Fibroblast of skin of right biceps (primary cell): ENCODE data around the gene HPSE2.
"Not testable (repeated sequence)": the region's sequence is repeated elsewhere in the genome, so short reads cannot be mapped to it uniquely, and the experiment has no call there.

Experiments used
- DNase-seq: peaks from one replicate; pipeline ENCODE4 v3.0.0-alpha.2; 2013

Gene HPSE2

DNA sequence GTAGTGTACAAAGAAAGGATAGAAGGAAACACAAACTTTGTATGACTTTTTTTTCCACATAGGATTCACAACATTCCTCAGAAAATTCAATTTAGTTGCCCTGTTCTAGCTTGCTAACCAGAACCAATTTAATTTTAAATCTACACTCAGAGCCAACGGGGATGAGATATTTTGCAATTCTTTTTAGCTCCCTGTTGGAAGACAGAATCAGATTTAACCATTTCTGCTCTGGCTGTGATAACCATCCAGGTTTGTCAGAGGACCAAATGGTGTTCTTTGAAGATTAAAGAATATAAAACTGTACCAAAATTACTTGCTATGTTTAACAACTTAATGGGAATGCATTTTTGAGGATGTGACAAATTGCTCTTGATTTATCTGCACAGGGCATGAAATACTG lies 319.7 kb downstream of the HPSE2 start:
- DNase-seq: no peak

DNA sequence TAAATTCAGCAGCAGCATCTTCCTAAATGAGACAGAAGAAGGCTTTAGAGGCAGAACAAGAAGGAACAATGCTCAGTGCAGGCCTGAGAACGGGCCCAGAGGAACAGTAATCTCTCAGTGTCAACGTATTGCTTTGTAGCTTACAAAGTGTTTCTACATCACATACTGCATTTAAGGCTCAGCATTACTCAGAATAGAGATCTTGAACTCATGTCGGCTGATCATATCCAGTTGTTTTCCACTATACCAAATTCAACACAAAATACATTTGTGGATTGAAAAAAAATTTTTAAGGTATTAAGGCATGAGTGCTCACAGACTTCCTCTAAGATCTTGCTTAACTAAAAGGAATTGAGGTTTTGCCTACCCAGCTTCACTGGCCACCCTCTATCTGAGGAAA lies 325.1 kb downstream of the HPSE2 start:
- DNase-seq: no peak

DNA sequence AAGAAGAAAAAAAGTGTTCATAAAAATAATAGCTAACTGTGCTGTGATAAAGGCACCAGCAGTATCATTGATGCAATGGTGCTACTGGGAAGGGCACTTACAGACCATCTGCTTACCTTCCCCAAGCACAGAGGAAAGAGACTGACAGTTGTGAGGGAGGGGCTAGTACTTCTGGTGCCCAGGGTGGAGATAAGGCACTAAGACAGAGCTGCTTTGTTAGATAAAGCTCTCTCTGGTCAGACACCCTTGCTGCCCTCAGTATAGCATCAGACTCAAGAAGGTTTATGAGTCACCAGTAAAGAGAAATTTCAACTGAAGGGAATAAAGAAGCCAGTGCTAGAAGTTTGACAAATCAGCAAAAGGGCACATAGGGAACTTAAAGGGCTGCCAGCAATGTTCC lies 325.6 kb downstream of the HPSE2 start:
- no peak for DNase-seq

DNA sequence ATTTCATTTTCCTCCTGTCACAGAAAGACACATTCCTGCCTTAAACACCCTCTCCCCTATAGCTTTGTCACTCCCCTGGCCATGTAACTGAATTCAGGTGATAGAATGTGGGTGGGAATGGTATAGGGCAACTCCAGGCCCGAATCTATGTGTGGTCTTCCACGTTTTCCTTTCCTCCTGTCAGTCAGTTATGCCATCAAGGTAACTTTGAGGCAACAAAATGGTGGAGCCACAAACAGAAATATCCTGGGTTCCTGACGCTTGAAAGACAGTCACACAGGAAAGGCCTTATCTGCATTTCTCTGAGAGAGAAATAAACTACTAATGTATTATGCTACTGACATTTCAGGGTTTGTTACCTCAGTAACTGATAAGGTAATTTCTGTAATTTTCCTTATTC lies 326.8 kb downstream of the HPSE2 start:
- no peak for DNase-seq

DNA sequence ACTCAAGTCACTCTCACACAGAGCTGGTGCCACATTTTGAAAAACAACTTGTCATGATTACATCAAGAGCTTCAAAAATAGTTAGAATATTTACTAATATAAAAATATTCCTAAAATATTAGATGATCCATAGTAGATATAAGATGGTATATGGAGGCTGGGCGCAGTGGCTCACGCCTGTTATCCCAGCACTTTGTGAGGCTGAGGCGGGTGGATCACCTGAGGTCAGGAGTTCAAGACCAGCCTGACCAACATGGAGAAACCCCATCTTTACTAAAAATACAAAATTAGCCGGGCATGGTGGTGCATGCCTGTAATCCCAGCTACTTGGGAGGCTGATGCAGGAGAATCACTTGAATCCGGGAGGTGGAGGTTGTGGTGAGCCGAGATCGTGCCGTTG lies 327.4 kb downstream of the HPSE2 start:
- DNase-seq: not testable (repeated sequence)

DNA sequence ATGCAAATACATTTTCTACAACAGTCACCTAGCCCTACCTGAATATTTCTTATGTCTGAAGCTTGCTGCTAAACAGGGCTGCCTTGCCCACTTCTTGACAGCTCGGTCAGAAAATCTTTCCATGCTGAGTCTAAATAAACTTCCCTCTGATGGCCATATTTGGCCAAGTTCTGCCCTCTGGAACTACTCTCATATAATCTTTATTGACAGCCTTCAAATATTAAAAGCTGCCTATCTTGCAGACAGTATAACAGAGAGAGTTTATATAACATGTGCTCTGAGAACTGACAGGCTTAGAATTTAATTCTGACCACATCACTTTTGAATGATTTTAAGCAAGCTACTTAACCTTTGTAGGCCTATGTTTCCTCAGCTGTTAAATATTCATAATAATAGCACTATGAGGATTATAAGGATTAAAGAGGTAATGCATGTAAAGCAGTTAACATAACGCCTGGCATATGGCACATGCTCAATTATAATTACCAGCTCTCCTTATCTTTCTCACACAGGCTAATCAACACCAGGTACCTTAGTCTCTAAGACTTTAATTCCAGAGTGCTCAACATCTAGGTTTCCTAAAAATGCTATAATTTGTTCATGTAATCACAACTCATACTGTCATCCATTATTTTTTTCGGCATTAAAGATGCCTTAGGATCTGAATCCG lies 334.1 kb downstream of the HPSE2 start:
- DNase-seq: no peak

DNA sequence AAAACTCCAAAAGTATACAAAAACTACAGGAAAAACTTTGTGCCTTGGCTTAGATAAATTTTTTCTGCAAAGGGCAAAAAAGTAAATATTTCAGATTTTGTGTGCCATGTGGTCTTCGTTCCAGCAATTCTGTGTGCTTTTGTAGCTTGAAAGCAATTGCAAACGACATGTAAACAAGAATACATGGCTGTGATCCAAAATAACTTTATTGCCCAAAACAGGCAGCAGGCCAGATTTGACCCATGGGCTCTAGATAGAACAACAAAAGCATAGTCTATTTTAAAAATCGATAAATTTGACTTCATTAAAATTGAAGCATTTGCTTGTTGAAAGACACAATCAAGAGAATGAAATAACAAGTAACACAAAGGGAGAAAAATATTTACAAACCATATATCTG lies 336.6 kb downstream of the HPSE2 start:
- no peak for DNase-seq

DNA sequence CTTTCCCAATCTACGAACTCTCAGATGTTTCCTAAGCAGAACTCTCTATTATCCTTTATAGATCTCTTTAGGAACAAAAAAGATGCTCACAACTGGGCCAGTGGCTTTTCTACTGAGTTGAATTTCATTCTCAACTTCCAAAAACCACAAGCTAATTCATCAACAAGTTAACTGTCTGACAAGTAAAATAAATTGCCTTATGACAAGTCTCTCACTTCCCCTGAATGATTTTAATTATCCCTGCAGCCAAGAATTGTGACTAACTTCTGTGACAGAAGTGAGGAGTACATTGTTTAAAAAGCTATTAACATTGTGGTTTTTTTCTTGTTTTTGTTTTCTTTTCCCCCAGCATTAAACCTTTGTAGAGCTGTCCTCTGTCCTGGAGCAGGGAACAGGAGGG lies 343.1 kb downstream of the HPSE2 start:
- no peak for DNase-seq

DNA sequence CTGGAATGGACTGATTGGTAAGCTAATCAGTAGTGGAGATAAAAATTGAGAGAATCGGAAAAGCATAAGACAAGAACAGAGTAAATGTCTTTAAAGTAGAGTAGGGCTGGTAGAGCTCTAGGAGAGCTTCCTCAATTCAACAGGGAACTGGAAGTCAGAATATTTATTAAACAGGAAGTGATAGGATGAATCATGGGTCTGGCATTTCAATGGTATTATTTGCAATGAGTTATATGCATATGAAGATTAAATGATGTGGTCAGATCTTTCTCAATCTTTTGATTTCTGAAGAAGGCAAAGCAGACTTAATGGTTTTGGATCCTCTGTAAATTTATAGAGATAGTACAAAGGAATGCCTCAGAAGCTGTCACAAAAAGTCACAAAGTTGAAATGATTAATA lies 349.0 kb downstream of the HPSE2 start:
- peak; percentile 39 for DNase-seq

DNA sequence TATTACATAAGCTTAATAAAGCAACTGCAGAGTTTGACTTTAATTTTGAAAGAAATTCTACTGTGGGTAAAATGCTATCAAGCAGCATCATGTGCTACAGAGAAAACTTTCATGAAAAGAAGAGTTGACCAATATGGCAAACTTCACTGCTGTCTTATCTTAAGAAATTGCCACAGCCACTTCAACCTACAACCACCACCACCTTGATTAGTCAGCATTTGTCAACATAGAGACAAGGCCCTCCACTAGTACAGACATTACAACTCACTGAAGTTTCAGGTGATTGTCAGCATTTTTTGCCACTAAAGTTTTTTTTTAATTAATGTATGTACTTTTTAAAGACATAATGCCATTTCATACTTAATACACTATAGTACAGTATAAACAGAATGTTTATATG lies 350.3 kb downstream of the HPSE2 start:
- no peak for DNase-seq

DNA sequence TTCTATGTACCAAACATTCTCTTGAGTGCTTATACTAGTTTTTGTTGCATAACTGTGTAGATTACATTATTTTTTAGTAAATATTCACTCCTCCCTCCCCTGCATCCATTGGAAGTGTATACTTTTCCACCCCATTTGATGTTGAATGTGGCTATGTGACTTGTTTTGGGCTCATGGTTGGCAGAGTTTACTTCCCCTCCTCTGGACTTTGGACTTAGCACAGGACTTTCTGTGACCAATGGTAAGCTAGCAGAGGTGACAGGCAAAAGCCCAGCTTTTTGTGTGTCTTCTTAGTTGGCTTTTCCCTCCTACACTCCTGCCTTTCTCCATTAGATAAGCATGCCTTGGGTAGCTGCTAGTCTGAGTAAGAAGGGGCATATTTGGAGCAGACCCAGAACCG lies 353.9 kb downstream of the HPSE2 start:
- DNase-seq: no peak

DNA sequence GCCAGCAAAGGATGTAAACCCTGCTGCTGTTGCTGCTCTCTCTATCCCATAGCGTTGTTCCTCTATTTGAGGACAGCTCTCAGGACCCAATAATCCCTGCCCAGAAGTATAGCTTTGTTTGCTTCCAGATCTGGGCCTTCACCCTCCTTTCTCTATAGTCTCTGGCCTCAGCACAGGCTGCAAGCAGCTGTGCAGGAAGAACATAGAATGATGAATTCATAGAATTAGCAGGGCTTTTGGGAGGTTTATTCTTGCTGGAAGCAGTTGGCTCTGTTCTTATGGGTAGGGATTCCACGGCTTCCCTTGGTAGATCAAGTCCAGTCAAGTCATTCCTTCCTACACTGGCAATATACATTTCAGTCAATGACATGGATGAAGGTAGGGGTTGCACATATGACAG lies 354.7 kb downstream of the HPSE2 start:
- no peak for DNase-seq

DNA sequence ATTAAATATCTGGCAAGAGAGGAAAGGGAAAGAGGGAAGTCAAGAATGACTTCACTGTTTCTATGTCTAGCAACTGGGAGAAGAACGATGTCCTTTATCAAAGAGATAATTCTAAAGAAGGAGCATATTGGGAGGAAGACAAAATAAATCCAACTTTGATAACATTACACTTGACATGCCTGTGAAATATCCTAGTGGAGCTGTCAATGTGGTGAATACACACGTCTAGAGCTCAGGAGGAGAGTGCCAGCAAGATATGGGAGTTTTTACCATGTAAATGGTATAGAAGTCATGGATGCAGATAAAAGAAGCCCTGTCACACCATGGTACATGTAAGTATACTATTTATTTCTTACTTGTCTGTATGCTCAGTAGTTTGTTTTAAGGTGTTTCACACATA lies 356.7 kb downstream of the HPSE2 start:
- no peak for DNase-seq

DNA sequence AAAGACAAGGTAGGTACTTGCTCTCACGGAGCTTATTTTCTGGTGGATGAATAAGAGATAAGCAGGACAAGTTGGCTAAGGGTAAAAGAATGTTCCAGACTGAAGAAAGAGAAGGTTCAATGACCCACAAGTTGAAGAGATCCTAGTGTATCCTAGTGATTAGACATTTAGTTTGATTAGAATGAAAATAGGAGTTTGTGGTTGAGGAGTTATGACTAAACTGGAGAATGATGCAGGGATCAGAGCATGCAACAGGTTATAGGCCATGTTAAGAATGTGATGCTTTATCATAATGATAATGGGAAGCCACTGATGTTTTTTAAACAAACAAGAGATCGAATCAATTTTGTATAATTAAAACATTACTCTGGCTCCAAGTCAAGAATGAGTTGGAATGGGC lies 357.2 kb downstream of the HPSE2 start:
- no peak for DNase-seq

DNA sequence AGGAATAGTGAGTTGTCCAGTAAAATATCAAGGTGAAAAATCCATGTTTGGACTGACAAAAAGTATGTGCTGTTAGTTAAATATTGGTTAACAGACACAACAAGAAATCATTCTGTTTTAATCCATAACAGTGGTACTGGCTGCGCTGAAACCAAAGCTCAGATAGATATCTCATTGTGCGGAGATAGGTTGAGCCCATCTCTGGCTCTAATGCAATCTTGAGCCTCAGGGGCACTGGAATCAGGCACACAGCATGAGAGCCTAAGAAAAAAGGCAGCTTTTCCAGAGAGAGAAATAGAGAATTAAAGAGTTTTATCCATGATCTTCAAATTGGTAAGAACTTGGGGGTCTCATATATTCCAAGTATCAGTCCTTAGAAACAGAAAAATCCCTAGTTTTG lies 373.7 kb downstream of the HPSE2 start:
- DNase-seq: no peak

DNA sequence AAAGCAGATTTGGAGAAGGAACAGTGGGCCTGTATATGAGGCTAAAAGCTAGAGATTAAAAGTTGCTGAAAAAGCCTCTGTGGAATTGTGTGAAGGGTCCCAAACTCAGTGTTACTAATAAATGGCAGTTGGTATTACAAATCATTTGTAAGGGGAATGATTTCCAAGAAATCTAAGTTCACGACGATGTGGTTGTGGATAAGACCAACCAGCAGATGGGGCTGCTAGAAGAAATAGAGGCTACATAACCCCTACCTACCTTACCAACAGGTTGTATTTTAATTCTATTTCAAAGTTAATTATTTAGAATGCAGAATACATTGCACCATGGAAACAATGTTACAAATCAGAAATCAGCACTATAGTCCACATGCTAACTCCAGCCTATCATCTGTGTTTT lies 377.1 kb downstream of the HPSE2 start:
- DNase-seq: no peak

DNA sequence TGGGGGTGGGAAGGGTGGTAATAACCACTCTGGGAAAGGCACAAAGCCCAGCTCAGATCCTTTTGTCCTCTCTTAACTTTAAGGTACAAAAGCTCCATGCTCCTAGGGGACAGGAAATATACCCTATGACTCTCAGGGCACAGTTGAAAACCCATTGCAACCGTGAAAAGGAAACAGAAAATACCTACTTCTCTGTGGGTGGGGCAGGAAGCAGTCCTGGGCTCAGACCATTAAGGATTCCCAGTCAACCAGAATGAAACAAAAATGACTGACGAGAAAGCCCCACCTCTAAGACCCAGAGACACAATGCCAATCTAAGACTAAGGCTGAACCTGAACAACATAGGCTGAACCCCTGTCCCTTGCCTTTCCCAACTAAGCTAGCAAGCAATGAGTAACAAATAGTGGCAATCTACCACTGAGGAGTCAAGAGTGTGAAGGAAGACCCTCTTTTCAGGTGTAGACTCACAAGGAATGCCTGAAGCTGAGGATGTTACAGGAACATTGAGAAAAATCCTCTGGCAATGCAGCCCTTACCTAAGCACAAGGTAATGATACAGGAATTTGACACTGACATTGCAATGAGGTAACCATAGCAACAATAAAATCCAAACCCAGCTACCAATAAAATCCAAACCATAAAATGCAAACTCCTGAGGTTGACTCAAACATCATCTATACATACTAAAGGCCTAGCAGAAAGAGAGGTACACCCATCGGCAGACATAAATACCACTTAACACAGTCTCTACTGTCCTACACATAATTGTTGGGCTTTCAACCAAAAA lies 380.1 kb downstream of the HPSE2 start:
- DNase-seq: no peak

DNA sequence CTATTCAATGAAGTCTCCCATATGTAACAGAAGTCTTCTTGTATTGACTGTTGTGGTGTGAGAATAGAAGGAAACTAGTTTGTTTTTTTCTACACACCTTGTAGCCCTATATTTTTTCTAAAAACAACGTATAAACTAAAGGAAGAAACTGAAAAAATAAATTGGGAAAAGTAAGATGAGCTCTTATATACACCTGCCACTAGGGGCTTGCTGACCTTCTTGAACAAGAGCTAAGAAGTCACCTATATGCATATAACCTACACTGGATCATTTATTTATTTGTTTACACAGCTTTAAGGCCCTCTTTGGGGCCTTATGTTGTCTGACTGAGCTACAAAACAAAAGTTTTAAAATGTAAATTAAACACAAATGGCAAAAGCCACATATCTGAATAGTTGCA lies 383.0 kb downstream of the HPSE2 start:
- DNase-seq: no peak

DNA sequence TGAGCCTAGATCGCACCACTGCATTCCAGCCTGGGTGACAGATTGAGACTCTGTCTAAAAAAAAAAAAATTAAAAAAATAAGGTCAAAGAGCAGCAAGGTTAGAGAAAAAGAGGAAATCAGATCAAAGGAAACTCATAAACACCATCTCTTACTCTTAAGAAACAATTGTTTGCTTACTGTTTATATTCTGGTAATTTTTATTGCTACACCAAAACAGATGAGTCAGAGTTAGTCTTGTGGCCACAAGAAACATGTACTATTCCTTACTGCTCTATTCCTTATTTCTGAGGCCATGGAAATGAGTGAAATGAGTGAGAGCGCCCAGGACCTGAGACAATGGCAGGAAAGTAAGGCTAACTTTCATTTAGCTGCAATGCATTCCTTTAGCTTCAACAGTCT lies 387.3 kb downstream of the HPSE2 start:
- DNase-seq: no peak

DNA sequence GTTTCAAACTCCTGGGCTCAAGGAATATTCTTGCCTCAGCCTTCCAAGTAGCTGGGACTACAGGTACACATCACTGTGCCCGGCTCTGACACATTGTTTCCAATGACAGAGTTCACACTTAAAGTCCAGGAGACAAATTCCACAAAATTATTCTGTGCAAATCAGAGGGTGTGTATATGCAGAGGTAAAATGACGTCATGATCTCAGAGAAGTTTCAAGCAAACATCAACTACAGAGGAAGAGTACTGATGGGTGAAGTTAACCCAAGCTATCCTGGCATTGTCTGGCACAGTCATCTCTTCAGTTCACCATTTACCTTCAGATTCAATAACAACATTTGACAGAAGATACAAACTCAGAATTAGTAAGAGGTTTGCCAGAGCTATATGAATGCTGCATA lies 388.9 kb downstream of the HPSE2 start:
- DNase-seq: no peak

DNA sequence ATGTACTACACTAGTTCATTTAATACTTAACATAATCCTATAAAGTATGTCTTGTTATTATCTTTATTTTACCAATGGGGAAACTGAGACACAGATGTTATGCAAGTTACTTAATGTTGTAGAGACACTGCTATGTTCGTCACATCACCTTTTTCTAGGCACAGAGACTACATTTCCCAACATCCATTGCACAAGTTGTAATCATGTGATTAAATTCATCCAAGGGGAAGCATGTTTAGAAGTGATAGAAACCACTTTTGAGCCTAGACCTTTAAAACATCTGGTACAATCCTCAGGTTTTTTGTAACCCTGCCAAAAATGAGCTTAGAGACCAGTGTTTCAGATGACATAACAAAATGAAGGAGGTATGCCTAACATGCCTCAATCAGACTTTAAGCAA lies 402.1 kb downstream of the HPSE2 start:
- DNase-seq: no peak

DNA sequence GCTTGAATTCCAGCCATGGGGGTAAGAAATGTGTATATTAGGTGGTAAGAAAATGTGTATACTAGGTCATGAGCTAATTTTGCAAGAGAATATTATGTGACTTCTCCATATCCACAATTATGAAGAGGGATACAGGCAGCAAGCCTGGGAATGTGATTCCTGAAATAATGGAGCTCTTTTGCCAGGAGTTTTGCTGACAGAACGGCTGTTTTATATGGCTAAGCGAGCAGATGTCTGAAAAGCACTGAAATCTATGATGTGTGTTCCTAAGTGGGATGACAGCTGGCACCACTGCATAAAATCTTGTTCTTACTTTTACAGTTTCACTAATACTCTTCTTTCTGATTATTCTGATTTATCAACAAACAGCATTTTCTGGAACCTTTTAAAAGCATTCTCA lies 402.9 kb downstream of the HPSE2 start:
- DNase-seq: no peak

DNA sequence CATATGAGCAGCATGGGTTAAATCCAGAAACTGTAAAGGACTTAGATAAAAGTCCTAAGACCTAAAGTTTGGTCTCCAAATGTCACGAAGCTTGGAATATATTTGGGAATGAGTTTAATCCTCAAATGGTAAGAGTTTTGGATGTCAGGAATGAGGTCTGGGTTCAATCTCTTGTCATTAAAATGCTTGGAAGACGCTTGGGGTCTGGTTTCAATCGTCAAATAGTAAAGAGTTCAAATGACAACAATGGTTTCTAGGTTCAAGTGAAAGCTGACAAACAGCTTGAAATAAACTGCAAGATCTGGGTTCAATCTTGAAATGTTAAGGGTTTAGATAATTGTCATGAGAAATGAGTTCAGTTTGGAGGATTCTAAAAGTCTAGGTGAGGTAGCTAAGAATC lies 403.5 kb downstream of the HPSE2 start:
- DNase-seq: no peak

DNA sequence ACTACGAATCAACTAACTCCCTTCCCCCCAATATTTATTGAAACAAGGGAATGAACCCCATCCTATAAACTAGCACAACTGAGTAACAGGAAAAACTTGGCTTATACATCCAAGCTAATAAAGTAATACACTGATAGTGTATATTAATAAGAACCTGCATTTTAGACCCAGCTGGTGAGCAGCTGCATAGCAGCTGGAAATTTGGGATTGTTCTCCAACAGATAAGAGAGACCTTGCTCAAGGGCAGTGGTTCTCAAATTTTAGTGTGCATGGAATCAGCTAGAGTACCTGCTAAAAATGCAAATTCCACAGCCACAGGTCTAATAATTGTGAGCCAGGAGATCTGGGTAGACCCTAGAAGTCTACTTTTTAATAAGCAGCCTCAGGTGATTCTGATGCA lies 404.3 kb downstream of the HPSE2 start:
- no peak for DNase-seq

DNA sequence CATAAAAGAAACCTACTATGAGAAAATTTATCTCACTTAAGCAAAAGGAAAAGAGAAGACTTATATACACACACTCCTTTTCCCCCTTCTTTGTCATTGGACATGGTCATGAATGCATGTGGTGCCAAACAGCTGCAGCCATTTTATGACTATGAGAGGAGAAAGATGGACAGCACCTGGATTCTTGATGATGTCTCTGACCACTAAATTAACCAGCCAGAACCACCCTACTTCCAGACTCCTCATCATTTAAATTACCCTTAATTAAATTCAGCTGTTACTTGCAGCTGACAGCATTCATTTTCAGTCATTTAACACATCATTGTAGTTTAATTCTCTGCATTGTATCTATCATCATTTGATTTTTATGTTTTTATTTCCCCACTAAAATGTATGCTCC lies 409.9 kb downstream of the HPSE2 start:
- no peak for DNase-seq
